HuH-7 (cell line): ENCODE results near the gene TMEM18.

ENCODE experiments used
- DNase-seq: peaks from one replicate; pipeline ENCODE4 v3.0.0; 2011; ENCODE audit warnings: low spot score

Gene TMEM18

DNA sequence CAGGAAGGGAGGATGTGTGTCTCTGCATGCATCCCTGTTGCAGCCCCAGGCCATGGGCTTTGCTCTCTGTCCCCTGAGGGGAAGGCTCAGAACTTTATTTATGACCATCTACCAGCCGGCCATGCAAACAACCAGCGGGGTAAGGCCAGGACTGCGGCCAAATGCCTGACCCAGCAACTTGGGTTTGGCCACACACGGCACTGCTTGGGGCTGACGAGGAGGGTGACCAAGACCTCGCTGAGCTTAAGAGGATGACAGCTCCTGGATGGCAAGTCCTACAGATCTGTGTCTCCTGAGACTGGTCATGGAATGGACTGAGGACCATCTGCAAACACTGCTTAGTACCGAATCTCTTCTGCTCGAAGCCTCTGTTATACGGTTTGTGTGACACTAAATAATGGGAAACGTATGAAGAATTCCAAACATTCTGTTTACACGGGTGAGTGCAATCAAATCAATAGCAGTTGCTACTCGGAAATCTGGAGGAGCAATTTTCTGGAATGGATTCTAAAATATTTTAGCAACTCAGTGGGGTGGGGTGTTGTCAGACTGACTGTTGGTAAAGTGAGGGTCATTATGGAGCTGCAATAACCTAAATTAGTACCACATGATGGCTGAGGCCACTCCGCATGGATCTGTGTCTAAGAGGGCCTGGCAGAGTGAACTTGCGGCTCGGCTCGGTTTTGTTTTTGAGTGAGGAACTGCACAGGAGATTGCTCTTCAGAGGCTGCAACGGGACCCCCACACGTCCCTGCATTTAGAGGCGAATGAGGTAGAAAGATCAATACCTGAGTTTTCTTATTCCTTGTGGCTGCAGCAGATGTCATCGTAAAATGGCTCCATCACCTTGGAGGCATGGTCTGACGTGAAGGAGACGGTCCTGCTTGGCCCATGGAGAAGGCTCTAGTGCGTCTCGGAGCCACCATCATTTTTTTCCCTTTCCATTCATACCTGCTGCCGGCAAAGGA is 26.6 kb downstream of the TMEM18 start:
- no peak for DNase-seq

DNA sequence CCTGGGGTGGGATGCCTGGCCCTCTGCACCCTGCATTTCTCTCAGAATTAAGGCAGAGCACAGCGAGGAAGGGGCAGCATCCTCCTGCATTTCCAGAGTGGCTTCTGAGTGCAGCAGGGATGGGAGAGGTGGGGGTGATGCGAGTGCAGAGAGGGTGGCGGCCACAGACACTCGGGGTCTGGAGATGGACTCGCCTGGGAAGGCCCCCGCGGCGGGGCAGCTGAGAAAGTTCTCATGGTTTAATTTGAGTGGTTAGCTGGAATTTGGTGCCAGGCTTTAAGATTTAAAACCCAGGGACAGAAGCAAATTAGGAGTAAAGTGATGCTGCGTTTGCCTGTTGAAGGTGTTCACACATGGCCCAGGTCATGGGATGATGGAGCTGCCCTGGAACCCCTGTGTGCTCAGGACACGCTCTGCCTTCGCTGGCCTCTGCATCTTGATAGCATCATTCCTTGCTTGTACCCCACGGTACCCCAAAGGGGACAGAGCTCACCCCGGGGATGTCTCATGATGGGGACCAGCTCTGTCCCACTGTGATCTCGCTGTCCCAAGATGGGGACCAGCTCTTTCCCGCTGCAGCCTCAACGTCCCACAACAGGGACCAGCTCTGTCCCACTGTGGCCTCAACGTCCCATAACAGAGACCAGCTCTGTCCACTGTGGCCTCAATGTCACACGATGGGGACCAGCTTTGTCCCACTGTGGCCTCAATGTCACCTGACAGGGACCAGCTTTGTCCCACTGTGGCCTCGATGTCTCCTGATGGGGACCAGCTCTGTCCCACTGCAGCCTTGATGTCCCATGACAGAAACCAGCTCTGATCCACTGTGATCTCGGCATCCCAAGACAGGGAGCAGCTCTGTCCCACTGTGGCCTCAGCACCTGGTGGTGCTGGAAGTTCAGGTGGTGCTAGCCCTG is 27.5 kb downstream of the TMEM18 start:
- DNase-seq, result no peak

GRCh38 chr2:648476-649424 is 28.5 kb downstream of the TMEM18 start:
- no peak for DNase-seq

DNA sequence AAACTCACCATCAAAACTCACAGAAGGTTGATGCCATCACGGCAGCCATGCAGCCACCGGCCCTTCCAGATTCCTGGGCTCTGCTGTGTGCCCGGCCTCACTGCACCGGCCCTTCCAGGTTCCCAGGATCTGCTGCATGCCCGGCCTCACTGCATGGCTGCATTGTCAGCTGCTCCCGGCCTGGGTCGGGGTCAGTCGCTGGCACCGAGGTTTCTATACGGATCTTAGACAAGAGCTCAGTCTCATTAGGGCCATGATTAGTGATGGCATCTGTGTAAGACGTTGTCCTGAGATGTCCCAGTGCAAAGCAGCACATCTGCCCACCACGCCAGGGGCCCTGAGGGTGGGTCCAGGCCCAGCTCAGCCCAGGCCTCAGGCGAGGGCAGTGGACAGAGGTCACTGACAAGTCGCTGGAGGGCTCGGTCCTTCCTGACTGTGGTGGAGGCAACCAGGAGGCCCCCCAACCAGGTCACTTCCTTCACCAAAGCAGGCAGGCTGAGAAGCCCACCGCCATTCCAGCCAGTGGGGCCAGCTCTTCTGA is 29.4 kb downstream of the TMEM18 start:
- DNase-seq, result no peak

DNA sequence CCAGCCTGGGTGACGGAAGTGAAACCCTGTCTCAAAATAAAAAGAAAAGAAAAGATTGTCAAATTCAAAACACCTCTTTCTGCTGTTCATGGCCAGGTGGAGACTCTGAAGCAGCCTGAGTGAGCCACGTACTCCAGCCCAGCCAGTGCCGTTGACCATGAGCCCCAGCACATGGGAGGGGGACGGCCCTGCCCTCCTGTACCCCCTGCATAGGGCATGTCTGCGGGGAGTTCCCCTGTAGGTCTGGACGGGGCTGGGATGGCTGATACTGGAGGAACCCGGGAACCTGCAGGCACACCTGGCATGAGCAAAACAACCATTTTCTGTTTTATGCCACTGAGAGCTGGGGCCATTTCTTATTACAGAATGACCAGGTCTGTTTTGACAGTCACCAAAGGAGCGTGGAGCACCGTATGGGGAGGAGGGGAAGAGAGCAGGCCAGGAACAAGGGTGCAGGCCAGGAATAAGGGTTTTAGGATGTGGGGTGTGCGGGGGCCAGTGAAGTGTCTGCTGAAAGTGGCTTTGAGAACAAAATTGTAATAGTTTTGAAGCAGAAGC is 30.1 kb downstream of the TMEM18 start:
- no peak for DNase-seq

- DNase-seq, result no peak
Observed at GRCh38 chr2:644871-645270, 32.3 kb downstream of the TMEM18 start.

DNA sequence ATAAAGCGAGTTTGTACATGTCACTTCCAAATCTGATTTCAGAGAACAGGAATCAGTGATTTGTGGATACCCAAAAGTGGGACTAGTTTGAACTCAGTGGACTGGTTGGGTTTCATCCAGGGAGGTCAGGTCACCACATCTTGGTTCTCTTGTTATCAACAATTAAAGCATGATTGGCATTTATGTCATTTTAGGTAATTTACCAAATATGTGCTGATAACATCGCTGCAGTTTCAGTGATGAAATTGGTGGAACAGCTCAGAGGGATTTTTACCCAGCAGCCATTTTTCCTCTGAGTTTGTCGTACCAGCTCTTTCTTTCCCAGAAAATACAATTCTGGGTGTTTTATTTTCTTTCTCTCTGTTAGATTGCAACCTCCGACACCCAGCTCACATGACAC is 33.4 kb downstream of the TMEM18 start:
- DNase-seq, result no peak

DNA sequence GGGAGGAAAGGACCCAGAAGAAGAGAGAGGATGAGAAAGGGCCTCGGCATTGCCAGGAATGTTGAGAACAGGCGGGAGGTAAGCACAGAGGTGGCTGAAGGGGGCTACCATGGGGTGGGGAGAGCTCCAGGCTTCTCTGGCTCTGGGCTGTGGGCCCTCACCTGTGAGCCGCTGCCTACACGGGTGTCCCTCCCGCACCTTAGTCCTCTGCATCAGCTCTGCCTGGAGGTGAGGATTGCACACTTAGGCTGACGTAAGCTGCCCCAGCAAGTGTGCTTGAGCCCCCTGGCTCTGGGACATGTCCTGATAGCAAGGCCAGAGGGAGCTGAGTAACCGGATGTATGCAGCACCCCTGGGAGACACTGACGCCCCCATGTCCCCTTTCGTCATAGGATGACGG is 33.9 kb downstream of the TMEM18 start:
- no peak for DNase-seq

GRCh38 chr2:641872-642815 is 35.1 kb downstream of the TMEM18 start:
- no peak for DNase-seq

- DNase-seq, result no peak
Observed at GRCh38 chr2:641164-641871, 35.9 kb downstream of the TMEM18 start.

GRCh38 chr2:639703-640102 is 37.5 kb downstream of the TMEM18 start:
- no peak for DNase-seq

GRCh38 chr2:637804-638203 is 39.4 kb downstream of the TMEM18 start:
- DNase-seq, result no peak

DNA sequence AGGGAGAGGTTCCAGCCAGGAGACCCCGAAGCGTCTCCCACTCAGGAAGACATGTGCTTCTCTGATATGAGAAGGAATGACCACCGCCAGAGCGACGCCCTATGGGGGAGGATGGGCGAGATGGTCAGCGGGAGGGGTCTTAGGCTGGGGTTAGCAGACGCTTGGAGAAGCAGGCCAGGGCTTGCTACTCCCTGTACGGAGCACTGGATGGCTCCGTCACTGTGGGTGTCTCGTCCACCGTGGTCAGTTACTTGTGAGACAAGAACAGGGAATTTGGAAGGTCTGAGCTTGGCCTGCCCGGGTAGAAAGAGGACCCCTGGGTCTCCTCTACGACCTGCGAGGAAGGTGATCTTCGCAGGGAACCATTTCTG is 39.8 kb downstream of the TMEM18 start:
- no peak for DNase-seq

GRCh38 chr2:636641-637405 is 40.4 kb downstream of the TMEM18 start:
- DNase-seq, result peak; percentile 60

- DNase-seq, result no peak
Observed at GRCh38 chr2:635687-636621, 41.3 kb downstream of the TMEM18 start.

DNA sequence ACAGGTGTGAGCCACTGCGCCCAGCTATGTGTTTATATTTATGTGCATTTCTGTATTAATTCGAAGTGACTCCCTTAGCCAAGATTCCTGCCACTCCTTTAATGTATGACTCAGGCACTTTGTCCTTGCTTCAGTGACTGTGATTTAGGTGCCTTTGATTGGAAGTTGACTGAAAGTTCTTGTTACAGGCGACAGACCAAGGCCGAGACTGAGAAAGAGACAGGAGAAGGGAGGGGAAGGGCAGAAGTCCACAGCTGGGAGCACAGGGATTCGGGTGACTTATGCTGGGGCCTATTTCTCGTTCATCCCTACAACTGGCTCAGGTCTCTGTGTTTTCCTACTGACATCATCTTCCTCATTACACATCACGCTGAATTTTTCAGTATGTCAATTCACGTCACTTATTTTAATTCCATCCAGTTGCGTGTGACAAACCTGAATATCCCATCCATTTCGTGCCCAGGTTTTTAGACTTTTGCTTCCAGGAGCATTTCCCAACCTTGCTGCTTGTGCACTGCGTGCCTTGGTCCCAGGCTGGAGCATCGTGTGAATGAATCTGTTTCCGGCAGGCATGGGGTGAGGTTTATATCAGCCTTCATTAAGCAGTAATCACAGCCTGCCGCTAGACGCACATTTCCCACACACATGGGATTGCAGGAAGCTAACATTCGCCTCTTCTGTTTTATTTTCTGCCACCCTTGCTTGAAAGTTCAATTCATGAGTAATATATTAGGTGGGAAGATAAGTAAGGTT is 42.4 kb downstream of the TMEM18 start:
- no peak for DNase-seq

- DNase-seq, result no peak
Observed at GRCh38 chr2:634041-634440, 43.2 kb downstream of the TMEM18 start.
